Measurements from ENCODE around the gene RTCA. TPM values are rescaled to one million over a fixed set of nuclear protein-coding genes. Genes with fewer than 3 reads are reported as not detected.

RTCA gene
- total RNA-seq: 10 to 100 TPM; 44.0 to 46.4 TPM

DNA sequence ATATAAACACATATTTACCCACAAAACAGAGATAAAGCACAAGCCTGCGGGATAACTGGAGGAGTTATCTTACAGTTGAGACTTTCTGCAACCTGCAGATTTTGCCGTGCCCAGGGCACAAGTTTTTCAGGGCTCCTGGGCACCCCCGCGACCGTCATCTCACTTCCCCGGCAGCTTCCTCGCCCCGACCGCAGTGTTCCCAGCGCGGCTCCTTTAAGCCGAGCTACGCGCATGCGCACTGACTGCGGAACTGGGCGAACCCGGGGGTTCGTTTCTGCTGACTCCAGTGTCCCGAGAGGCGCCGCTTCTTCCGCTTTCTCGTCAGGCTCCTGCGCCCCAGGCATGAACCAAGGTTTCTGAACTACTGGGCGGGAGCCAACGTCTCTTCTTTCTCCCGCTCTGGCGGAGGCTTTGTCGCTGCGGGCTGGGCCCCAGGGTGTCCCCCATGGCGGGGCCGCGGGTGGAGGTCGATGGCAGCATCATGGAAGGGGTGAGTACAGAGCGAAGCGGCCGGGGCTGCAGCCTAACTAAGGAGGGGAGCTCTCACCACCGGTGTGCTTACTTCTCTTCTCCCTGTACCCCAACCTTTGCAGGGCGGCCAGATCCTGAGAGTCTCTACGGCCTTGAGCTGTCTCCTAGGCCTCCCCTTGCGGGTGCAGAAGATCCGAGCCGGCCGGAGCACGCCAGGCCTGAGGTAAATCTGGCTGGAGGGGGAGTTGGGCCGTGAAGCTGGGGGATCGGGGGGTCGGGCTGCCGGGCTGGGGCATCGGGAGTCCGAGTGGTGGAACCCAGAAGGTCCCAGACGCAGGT lies at the start of gene RTCA:
Gene RTCA, plus strand, starts transcription at position 286 of the 810 bp plus-strand sequence. Its CDS starts 160 bp downstream, at position 446.

DNA sequence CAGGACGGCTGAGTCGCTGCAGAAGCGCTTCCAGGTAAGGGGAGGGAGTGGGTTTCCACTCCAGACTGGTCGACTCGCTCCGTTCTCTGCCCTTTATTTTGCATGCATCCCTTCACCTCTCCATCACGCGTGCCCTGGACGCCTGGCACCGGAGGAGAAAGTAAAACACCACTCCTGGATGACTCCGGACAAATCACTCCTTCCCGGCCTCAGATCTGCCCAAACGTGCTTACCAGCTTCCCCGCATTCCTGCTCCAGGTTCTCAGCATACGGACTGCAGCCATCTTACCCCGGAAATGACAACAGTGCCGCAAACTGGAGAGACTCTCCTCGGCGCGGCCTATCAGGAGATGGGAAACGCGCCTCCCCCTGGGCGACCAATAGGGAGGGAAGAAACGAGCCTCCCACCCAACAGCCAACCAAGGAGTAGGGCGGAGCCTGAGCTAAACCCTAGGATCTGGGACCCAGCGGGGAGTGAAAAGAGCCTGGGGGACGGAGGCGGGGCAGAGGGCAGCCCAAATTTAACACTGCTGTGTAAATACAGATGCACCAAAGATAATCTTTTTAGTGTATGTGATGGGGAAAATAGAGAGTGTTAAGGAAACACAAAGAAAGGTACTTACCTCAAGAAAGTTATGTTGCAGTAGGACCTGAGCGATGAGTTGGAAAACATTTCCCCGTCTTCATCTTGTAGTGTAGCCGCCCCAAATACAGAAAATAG lies 16.3 kb upstream of the RTCA start, which contains the start of gene DBT:
Gene DBT, minus strand, starts transcription at position 298 of the 721 bp plus-strand sequence. Its CDS starts 14 bp downstream, at position 284.

Small RNA genes lying within 50 kb of the gene (microRNA-seq; reads per million reads assigned to microRNA genes)
- gene MIR553 (ENCODE audit: borderline microRNAs expressed, borderline replicate concordance): not detected

Other genes starting within 250 kb of the RTCA start
- 10 to 100 TPM; 10.3 to 10.5 TPM for gene SASS6, start 133.3 kb upstream of the RTCA start, total RNA-seq
- gene TRMT13, start 133.1 kb upstream of the RTCA start, total RNA-seq: 10 to 100 TPM; 19.0 to 20.0 TPM
- gene LRRC39, start 88.0 kb upstream of the RTCA start, total RNA-seq: under 1 TPM; 0.68 to 0.82 TPM
- 10 to 100 TPM; 10.7 to 12.0 TPM for gene DBT, start 16.4 kb upstream of the RTCA start, total RNA-seq
- gene CDC14A, start 86.3 kb downstream of the RTCA start, total RNA-seq: 10 to 100 TPM; 49.0 to 50.0 TPM